Measurements from ENCODE around the gene PYROXD2.

DNA sequence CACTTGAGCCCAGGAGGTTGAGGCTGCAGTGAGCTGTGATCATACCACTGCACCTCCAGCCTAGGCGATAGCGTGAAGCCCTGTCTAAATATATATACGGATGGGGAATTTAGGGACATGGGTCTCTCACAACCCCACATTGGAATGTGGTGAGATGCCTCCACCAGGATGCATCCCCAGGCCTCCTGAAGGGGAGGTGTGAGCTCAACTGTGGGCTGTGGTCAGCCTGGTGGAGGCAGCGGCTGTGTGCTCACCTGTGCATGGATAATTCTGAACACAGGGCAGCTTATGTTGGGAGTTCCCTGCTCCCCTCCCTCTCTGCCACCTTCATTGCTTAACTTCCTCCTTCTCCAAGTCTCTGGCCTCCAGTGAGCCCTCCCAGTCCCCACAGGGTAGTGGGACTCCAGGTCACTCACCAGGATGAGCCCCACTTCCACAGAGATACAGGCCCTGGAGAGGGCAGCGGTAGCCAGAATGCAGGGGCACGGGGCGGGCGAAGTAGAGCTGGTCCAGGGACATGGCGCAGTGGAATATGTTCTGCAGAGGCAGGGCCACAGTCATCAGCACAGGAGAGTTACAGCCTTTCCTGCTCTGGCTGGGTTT lies 30.4 kb downstream of the PYROXD2 start:
- no peak for TF ChIP-seq BACH2 (CRISPR knock-in tag; IDR thresholded peaks at IDR 0.05; ENCODE audit: borderline replicate concordance)
- TF ChIP-seq GLIS3 (CRISPR knock-in tag; IDR thresholded peaks at IDR 0.05) = no peak

All from SK-N-SH treated with all-trans-retinoic acid at 6 μM for 48 hours (cell line).